K562 (cell line): Measurements from ENCODE around the gene UPF1. TPM values are rescaled to one million over a fixed set of nuclear protein-coding genes. Genes with fewer than 3 reads are reported as not detected.

Experiments used
- CBFB ChIP-seq: sonication (generic); formaldehyde crosslinking; IDR thresholded peaks from 2 replicates; pipeline ENCODE4 v1.4.0; 2020; ENCODE audit warnings: mild to moderate bottlenecking, missing genetic modification reagents
- CTBP1 ChIP-seq: fragments of 450-650 bp; IDR thresholded peaks from 2 replicates; pipeline ENCODE4 v1.6.1; 2016; ENCODE audit warnings: borderline replicate concordance
- KDM2B ChIP-seq: fragments of 250-450 bp; sonication (Bioruptor Pico); IDR thresholded peaks from 2 replicates; pipeline ENCODE4 v1.8.0; 2021; ENCODE audit warnings: mild to moderate bottlenecking, moderate library complexity
- NFIC ChIP-seq: fragments of 450-650 bp; IDR thresholded peaks from 2 replicates; pipeline ENCODE4 v1.6.1; 2017; ENCODE audit warnings: mild to moderate bottlenecking, inconsistent platforms
- PHF8 ChIP-seq: fragments of 200-600 bp; sonication (generic); IDR thresholded peaks from 2 replicates; pipeline ENCODE4 v1.6.1; 2012; ENCODE audit warnings: mixed run types, mild to moderate bottlenecking, inconsistent platforms, low read length, moderate library complexity, borderline replicate concordance
- RFX5 ChIP-seq: IDR thresholded peaks from 2 replicates; pipeline ENCODE4 v1.6.1; 2011; ENCODE audit warnings: low read depth, mild to moderate bottlenecking, improper control_type of control experiment, low read length
- SMAD2 ChIP-seq: fragments of 150-350 bp; IDR thresholded peaks from 2 replicates; pipeline ENCODE4 v1.6.1; 2014; ENCODE audit warnings: low read depth, mild to moderate bottlenecking, low read length
- TCF7 ChIP-seq: sonication (generic); IDR thresholded peaks from 2 replicates; pipeline ENCODE4 v1.6.1; 2016; ENCODE audit warnings: antibody characterized with exemption, borderline replicate concordance
- TEAD1 ChIP-seq, 2 experiments: fragments of 450-650 bp in 1 of 2; sonication (generic) in 1 of 2; formaldehyde crosslinking; IDR thresholded peaks; 2 replicates each; pipeline versions ENCODE4 v1.4.0 to v1.8.0; 2020 to 2022; ENCODE audit warnings: mild to moderate bottlenecking in 2 of 2, missing genetic modification reagents in 1 of 2
- TFAM ChIP-seq: fragments of 250-450 bp; sonication (Bioruptor Pico); conservative IDR thresholded peaks from 2 replicates; pipeline ENCODE4 v1.5.0; 2021; ENCODE audit warnings: mild to moderate bottlenecking, moderate library complexity
- ZFPM2 ChIP-seq: fragments of 250-450 bp; sonication (Bioruptor Pico); IDR thresholded peaks from 2 replicates; pipeline ENCODE4 v1.5.1; 2022; ENCODE audit warnings: mild to moderate bottlenecking
- ZFX ChIP-seq: sonication (generic); formaldehyde crosslinking; IDR thresholded peaks from 2 replicates; pipeline ENCODE4 v1.8.0; 2022; ENCODE audit warnings: mild to moderate bottlenecking, missing genetic modification reagents, moderate library complexity
- ZNF830 ChIP-seq: fragments of 250-450 bp; sonication (Bioruptor Pico); IDR thresholded peaks from 2 replicates; pipeline ENCODE4 v1.5.0; 2021; ENCODE audit warnings: mild to moderate bottlenecking
- polyA plus RNA-seq, 8 experiments: library from polyadenylated mRNA; depleted of rRNA in 4 of 8; stranded (reverse) in 5 of 8; unstranded in 3 of 8; fragments of >200 nt; fragmentation: Nextera tagmentation in 2 of 8; fragmentation: Illumina TruSeq in 1 of 8; extraction: Ambion mirVana in 2 of 8; extraction: Trizol in 1 of 8; gene quantifications; 2 replicates each; pipeline versions ENCODE4 v1.2.1 to v1.2.3, GENCODE V29; 2011 to 2014; ENCODE audit warnings: inconsistent platforms in 1 of 8, missing spikeins in 1 of 8
- total RNA-seq, 7 experiments: library from RNA; depleted of rRNA in 6 of 7; stranded (reverse); fragments of >200 nt in 6 of 7; fragmentation: Illumina TruSeq in 2 of 7; extraction: Trizol in 2 of 7; gene quantifications; 2 replicates each; pipeline versions ENCODE4 v1.2.1 to v1.2.3, GENCODE V29; 2011 to 2021; ENCODE audit warnings: low replicate concordance in 1 of 7
- TF ChIP-seq, protein P1 (sequence below): fragments of 250-450 bp; sonication (Bioruptor Pico); IDR thresholded peaks from 2 replicates; pipeline ENCODE4 v1.4.0; 2020; ENCODE audit warnings: mild to moderate bottlenecking
- TF ChIP-seq, protein P2 (sequence below): fragments of 450-650 bp; IDR thresholded peaks from 2 replicates; pipeline ENCODE4 v1.6.1; 2016; ENCODE audit warnings: borderline replicate concordance
- TF ChIP-seq, protein P3 (sequence below): IDR thresholded peaks from 2 replicates; pipeline ENCODE4 v1.6.1; 2014; ENCODE audit warnings: antibody characterized with exemption
- TF ChIP-seq, protein P4 (sequence below): fragments of 250-450 bp; sonication (Bioruptor Pico); IDR thresholded peaks from 2 replicates; pipeline ENCODE4 v1.5.0; 2021; ENCODE audit warnings: mild to moderate bottlenecking, moderate library complexity
- TF ChIP-seq, protein P5 (sequence below): sonication (generic); formaldehyde crosslinking; IDR thresholded peaks from 2 replicates; pipeline ENCODE4 v1.9.0; 2022; ENCODE audit warnings: mild to moderate bottlenecking, missing genetic modification reagents

Gene UPF1
- total and polyA plus RNA-seq, 9 of the 15 experiments (the other 6 are each of a cell fraction or from before 2014, with no cell fraction given), result 0.34 to 103 (median 27.9) TPM

DNA sequence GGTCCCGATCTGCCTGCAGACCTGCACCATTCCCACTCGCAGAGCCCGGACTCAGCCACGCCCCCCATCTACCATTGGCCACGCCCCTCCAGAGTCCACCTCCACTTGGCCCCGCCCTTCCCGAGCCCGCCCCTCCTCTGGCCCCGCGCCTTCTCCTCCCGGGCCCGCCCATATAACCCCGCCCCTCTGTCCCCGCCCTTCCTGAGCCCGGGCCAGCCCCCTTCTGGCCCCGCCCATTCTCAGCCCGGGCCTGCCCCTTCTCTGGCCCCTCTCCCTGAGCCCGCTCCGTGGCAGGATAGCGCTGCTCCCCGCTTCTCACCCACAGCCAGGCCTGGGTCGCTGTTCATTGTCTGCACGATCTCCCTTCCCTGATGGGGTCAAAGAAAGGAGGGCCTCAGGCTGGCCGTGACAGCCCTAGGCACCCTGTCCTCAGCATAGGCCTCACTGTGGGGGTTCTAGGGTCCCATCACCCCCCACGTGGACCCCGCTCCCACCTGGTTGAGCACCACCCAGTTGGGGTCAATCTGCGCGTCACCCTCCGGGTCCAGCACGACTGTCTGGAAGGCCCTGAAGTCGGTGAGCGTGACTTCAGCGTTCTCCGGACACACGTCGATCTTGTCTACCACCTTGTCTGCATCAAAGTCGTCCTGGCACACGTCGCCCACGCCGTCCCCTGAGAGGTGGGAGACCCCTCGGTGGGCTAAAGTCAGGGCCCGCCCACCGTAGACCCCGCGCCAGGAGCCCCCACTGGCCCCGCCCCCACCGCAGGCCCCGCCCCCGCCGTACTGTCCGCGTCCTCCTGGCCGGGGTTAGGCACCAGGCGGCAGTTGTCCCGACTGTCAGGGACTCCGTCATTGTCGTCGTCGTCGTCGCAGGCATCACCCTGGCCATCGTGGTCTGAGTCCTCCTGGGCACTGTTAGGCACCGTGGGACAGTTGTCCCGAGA lies 46.3 kb upstream of the UPF1 start (continued):
- TF ChIP-seq KDM2B (CRISPR knock-in tag), result peak; percentile 8; the same call in 1 of the 2 replicates
- no peak for TF ChIP-seq CTBP1
- TF ChIP-seq, protein P1, sequence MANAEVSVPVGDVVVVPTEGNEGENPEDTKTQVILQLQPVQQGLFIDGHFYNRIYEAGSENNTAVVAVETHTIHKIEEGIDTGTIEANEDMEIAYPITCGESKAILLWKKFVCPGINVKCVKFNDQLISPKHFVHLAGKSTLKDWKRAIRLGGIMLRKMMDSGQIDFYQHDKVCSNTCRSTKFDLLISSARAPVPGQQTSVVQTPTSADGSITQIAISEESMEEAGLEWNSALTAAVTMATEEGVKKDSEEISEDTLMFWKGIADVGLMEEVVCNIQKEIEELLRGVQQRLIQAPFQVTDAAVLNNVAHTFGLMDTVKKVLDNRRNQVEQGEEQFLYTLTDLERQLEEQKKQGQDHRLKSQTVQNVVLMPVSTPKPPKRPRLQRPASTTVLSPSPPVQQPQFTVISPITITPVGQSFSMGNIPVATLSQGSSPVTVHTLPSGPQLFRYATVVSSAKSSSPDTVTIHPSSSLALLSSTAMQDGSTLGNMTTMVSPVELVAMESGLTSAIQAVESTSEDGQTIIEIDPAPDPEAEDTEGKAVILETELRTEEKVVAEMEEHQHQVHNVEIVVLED, result no peak
- TF ChIP-seq TCF7, result no peak
- no peak for TF ChIP-seq TFAM (CRISPR knock-in tag)
- TF ChIP-seq RFX5, result no peak
- TF ChIP-seq, protein P2, sequence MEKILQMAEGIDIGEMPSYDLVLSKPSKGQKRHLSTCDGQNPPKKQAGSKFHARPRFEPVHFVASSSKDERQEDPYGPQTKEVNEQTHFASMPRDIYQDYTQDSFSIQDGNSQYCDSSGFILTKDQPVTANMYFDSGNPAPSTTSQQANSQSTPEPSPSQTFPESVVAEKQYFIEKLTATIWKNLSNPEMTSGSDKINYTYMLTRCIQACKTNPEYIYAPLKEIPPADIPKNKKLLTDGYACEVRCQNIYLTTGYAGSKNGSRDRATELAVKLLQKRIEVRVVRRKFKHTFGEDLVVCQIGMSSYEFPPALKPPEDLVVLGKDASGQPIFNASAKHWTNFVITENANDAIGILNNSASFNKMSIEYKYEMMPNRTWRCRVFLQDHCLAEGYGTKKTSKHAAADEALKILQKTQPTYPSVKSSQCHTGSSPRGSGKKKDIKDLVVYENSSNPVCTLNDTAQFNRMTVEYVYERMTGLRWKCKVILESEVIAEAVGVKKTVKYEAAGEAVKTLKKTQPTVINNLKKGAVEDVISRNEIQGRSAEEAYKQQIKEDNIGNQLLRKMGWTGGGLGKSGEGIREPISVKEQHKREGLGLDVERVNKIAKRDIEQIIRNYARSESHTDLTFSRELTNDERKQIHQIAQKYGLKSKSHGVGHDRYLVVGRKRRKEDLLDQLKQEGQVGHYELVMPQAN, result peak; percentile 68; the same call in 1 of the 2 replicates
- TF ChIP-seq, protein P3, sequence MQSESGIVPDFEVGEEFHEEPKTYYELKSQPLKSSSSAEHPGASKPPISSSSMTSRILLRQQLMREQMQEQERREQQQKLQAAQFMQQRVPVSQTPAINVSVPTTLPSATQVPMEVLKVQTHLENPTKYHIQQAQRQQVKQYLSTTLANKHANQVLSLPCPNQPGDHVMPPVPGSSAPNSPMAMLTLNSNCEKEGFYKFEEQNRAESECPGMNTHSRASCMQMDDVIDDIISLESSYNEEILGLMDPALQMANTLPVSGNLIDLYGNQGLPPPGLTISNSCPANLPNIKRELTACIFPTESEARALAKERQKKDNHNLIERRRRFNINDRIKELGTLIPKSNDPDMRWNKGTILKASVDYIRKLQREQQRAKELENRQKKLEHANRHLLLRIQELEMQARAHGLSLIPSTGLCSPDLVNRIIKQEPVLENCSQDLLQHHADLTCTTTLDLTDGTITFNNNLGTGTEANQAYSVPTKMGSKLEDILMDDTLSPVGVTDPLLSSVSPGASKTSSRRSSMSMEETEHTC, result 0 out of 2 replicates have a peak, but pooled peaks have one; percentile 12
- TF ChIP-seq PHF8, result peak; percentile 44; the same call in 1 of the 2 replicates
- peak; percentile 17; the same call in 1 of the 2 replicates for TF ChIP-seq NFIC
- TF ChIP-seq ZNF830 (CRISPR knock-in tag), result no peak
- TF ChIP-seq, protein P4, sequence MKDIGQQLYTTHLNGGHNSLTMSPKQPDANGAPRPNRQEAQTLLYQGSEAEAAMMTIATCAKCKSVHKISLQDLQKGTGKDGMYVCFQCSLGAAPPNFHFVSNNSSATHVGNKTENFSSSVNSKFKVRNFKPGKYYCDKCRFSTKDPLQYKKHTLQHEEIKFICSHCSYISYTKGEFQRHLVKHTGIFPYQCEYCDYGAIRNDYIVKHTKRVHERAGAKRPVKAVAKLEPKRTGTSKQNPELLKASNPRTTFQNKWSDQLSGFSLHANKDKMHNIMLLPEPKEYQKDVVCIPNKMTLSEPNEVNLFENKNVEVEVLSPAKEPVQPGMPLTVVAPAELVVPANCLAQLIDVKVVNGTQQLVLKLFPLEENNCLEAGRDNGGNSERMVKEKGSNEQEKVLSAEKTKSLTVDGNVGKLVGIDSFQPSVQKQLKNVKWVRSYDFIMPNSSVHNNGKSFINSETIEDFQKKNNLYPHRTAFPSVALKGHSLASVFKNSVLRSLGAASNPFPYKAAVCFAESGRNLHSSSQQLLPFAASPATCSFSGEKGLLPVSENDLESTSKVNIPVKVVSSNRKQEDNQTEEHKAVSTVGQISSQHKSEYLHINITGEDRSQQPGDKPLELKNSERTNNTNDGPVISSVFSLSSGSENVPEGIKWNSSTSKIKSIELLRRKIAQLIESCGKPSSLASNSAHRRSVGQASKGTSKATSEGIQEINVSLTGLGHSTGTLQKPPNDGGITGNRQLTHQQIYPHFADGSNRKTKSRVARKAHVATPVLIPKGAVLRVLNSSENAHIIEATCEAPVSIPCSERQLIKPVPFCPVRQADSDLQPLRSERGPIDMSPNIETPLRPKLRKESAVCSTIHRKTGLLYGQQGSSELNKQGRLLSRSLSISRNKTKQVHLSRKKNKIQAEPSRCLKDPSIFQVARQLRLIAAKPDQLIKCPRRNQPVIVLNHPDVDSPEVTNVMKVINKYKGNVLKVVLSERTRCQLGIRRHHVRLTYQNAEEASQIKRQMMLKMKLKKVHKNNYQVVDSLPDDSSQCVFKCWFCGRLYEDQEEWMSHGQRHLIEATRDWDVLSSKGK, result no peak
- TF ChIP-seq, protein P5, sequence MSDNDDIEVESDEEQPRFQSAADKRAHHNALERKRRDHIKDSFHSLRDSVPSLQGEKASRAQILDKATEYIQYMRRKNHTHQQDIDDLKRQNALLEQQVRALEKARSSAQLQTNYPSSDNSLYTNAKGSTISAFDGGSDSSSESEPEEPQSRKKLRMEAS, result peak; percentile 20; the same call in 1 of the 2 replicates
- no peak for TF ChIP-seq ZFPM2 (CRISPR knock-in tag)
- TF ChIP-seq SMAD2, result no peak
- peak; percentile 75; the same call in 1 of the 2 replicates for TF ChIP-seq CBFB (CRISPR knock-in tag)
- peak; percentile 48; the same call in 1 of the 2 replicates for TF ChIP-seq ZFX (CRISPR knock-in tag)
- no peak for TF ChIP-seq TEAD1 (CRISPR knock-in tag; IDR thresholded peaks at IDR 0.05)
